ENCODE measurements around the gene SMARCA2. TPM values are rescaled to one million over a fixed set of nuclear protein-coding genes. Genes with fewer than 3 reads are reported as not detected.

SMARCA2 gene
- total and polyA plus RNA-seq, 10 of the 15 experiments (the other 5 are each of a cell fraction or from before 2014, with no cell fraction given), result 100 to 392 (median 204) TPM

GRCh38 chr9:1966725-1967366 lies 48.3 kb upstream of the SMARCA2 start:
- H3K27ac ChIP-seq (ENCODE audit: control insufficient read depth, insufficient read depth), result no peak overlapping the region
- H3K4me1 ChIP-seq (ENCODE audit: control insufficient read depth, insufficient read depth, low read length), result no peaks in the 10 kb centered on the region
- no peaks in the 10 kb centered on the region; the same call in 2 of the 3 replicates for H3K9me3 ChIP-seq (replicated peaks; ENCODE audit: control insufficient read depth, insufficient read depth, low read length)
- H3K79me2 ChIP-seq (ENCODE audit: control insufficient read depth, insufficient read depth, low read length), result no peaks in the 10 kb centered on the region
- ChIA-PET SMC1A (ENCODE audit: uncharacterized antibody, unreplicated experiment) (interaction anchor here (0.6 to 1.1 kb wide), 4 partner anchors 12 to 167 kb away, joined by 3 read pairs; no protein-coding TSS in a partner anchor), CTCF (interaction anchor here (0.6 to 1.8 kb wide), 2 partner anchors 20 to 369 kb away, joined by 3 to 4 read pairs; no protein-coding TSS in a partner anchor), POLR2A (no interaction called here), RAD21 (ENCODE audit: unreplicated experiment) (no interaction called here)
- H4K20me1 ChIP-seq (ENCODE audit: control insufficient read depth, insufficient read depth), result no peaks in the 10 kb centered on the region
- no peak for DNase-seq (ENCODE audit: low read depth, low spot score)
- no peak overlapping the region for H3K9ac ChIP-seq (ENCODE audit: control insufficient read depth, insufficient read depth, low read length)
- H2AFZ ChIP-seq (ENCODE audit: control insufficient read depth, low read depth, low read length), result no peak overlapping the region
- 53% methylated on average over 9 of the region's 9 CpGs for WGBS (ENCODE audit: insufficient coverage, insufficient replicate concordance, low lambda C conversion rate, missing lambda C conversion rate)
- no peaks in the 10 kb centered on the region for H3K27me3 ChIP-seq (replicated peaks in 1 of 2; ENCODE audit: control insufficient read depth in 2 of 2, insufficient read depth in 2 of 2, low read length in 1 of 2)
- no peak overlapping the region for H3K4me3 ChIP-seq
- no peaks in the 10 kb centered on the region for H3K36me3 ChIP-seq (ENCODE audit: control insufficient read depth in 2 of 2, insufficient read depth in 2 of 2, low read length in 1 of 2)
- ATAC-seq, result no peak
- no peak for FAIRE-seq
- in situ Hi-C loops (cut with MboI) (no loop called here), intact Hi-C loops (cut with micrococcal nuclease; ENCODE audit: unreplicated experiment) (no loop called here)
- H3K4me2 ChIP-seq (ENCODE audit: control insufficient read depth, insufficient read depth), result no peak overlapping the region
- BruUV-seq (replicated peaks), result no TSS peak
- TF ChIP-seq NFYB (IDR thresholded peaks at IDR 0.05; ENCODE audit: insufficient read depth, low read depth, low read length) (no peak), USF2 (IDR thresholded peaks at IDR 0.05; ENCODE audit: borderline replicate concordance, low read depth, low read length) (no peak), CEBPB (IDR thresholded peaks at IDR 0.05; ENCODE audit: borderline replicate concordance in 1 of 2, low read depth in 2 of 2, low read length in 2 of 2) (no peak), ZBED1 (IDR thresholded peaks at IDR 0.05; ENCODE audit: borderline replicate concordance) (no peak), ZNF274 (IDR thresholded peaks at IDR 0.05; ENCODE audit: insufficient read depth, insufficient read length) (no peak), MEF2B (IDR thresholded peaks at IDR 0.05; ENCODE audit: partially characterized antibody, poor library complexity, severe bottlenecking) (no peak), DPF2 (IDR thresholded peaks at IDR 0.05) (no peak), CUX1 (IDR thresholded peaks at IDR 0.05; ENCODE audit: insufficient replicate concordance, low read depth, low read length) (no peak), TCF12 (IDR thresholded peaks at IDR 0.05; ENCODE audit: low read depth, low read length) (no peak), MYC (IDR thresholded peaks at IDR 0.05; ENCODE audit: insufficient read depth, insufficient read length, insufficient replicate concordance, low read length, severe bottlenecking) (no peak)
- TF ChIP-seq, protein P1, sequence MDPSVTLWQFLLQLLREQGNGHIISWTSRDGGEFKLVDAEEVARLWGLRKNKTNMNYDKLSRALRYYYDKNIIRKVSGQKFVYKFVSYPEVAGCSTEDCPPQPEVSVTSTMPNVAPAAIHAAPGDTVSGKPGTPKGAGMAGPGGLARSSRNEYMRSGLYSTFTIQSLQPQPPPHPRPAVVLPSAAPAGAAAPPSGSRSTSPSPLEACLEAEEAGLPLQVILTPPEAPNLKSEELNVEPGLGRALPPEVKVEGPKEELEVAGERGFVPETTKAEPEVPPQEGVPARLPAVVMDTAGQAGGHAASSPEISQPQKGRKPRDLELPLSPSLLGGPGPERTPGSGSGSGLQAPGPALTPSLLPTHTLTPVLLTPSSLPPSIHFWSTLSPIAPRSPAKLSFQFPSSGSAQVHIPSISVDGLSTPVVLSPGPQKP (IDR thresholded peaks at IDR 0.05; ENCODE audit: low read depth, low read length), result no peak
- TF ChIP-seq, protein P2, sequence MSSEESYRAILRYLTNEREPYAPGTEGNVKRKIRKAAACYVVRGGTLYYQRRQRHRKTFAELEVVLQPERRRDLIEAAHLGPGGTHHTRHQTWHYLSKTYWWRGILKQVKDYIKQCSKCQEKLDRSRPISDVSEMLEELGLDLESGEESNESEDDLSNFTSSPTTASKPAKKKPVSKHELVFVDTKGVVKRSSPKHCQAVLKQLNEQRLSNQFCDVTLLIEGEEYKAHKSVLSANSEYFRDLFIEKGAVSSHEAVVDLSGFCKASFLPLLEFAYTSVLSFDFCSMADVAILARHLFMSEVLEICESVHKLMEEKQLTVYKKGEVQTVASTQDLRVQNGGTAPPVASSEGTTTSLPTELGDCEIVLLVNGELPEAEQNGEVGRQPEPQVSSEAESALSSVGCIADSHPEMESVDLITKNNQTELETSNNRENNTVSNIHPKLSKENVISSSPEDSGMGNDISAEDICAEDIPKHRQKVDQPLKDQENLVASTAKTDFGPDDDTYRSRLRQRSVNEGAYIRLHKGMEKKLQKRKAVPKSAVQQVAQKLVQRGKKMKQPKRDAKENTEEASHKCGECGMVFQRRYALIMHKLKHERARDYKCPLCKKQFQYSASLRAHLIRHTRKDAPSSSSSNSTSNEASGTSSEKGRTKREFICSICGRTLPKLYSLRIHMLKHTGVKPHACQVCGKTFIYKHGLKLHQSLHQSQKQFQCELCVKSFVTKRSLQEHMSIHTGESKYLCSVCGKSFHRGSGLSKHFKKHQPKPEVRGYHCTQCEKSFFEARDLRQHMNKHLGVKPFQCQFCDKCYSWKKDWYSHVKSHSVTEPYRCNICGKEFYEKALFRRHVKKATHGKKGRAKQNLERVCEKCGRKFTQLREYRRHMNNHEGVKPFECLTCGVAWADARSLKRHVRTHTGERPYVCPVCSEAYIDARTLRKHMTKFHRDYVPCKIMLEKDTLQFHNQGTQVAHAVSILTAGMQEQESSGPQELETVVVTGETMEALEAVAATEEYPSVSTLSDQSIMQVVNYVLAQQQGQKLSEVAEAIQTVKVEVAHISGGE (CRISPR knock-in tag; IDR thresholded peaks at IDR 0.05), result no peak

All from GM12878 (cell line).